K562 (cell line): ENCODE measurements around the gene TMEM184A. TPM values are rescaled to one million over a fixed set of nuclear protein-coding genes. Genes with fewer than 3 reads are reported as not detected.

ENCODE experiments used
- ARID1B ChIP-seq: fragments of 450-650 bp; IDR thresholded peaks from 2 replicates; pipeline ENCODE4 v1.6.1; 2016; ENCODE audit warnings: antibody characterized with exemption, mild to moderate bottlenecking, inconsistent platforms
- BHLHE40 ChIP-seq: IDR thresholded peaks from 2 replicates; pipeline ENCODE4 v1.6.1; 2011; ENCODE audit warnings: low read length, improper control_type of control experiment
- GATA2 ChIP-seq: sonication (generic); formaldehyde crosslinking; IDR thresholded peaks from 2 replicates; pipeline ENCODE4 v1.4.0; 2020; ENCODE audit warnings: mild to moderate bottlenecking, missing genetic modification reagents
- HINFP ChIP-seq: fragments of 450-650 bp; conservative IDR thresholded peaks from 2 replicates; pipeline ENCODE4 v1.6.1; 2016; ENCODE audit warnings: missing genetic modification characterization, low read depth, mild to moderate bottlenecking, control low read depth, missing compliant biosample characterization
- JUND ChIP-seq, 2 experiments: IDR thresholded peaks; 2 replicates in 1 of 2; 3 replicates in 1 of 2; pipeline ENCODE4 v1.6.1; 2011; ENCODE audit warnings: borderline replicate concordance in 2 of 2, low read depth in 2 of 2, low read length in 2 of 2, improper control_type of control experiment in 1 of 2, missing biosample characterization in 1 of 2, missing genetic modification characterization in 1 of 2, missing genetic modification reagents in 1 of 2
- NCOA1 ChIP-seq: fragments of 450-650 bp; IDR thresholded peaks from 2 replicates; pipeline ENCODE4 v1.6.1; 2016; ENCODE audit warnings: low read depth
- SOX6 ChIP-seq: fragments of 450-650 bp; IDR thresholded peaks from 2 replicates; pipeline ENCODE4 v1.6.1; 2014; ENCODE audit warnings: mild to moderate bottlenecking
- TARDBP ChIP-seq: fragments of 450-650 bp; IDR thresholded peaks from 2 replicates; pipeline ENCODE4 v1.6.1; 2016
- ZNF318 ChIP-seq, 2 experiments: fragments of 450-650 bp; IDR thresholded peaks; 2 replicates each; pipeline ENCODE4 v1.6.1; 2016; ENCODE audit warnings: mild to moderate bottlenecking in 2 of 2, borderline replicate concordance in 1 of 2, low read depth in 1 of 2, moderate library complexity in 1 of 2
- polyA plus RNA-seq, 8 experiments: library from polyadenylated mRNA; depleted of rRNA in 4 of 8; stranded (reverse) in 5 of 8; unstranded in 3 of 8; fragments of >200 nt; fragmentation: Nextera tagmentation in 2 of 8; fragmentation: Illumina TruSeq in 1 of 8; extraction: Ambion mirVana in 2 of 8; extraction: Trizol in 1 of 8; gene quantifications; 2 replicates each; pipeline versions ENCODE4 v1.2.1 to v1.2.3, GENCODE V29; 2011 to 2014; ENCODE audit warnings: inconsistent platforms in 1 of 8, missing spikeins in 1 of 8
- total RNA-seq, 7 experiments: library from RNA; depleted of rRNA in 6 of 7; stranded (reverse); fragments of >200 nt in 6 of 7; fragmentation: Illumina TruSeq in 2 of 7; extraction: Trizol in 2 of 7; gene quantifications; 2 replicates each; pipeline versions ENCODE4 v1.2.1 to v1.2.3, GENCODE V29; 2011 to 2021; ENCODE audit warnings: low replicate concordance in 1 of 7

TMEM184A gene
- total and polyA plus RNA-seq, 9 of the 15 experiments (the other 6 are each of a cell fraction or from before 2014, with no cell fraction given), result 0.10 to 0.18 (median 0.11) TPM; not detected in 6

- peak in 1 of 2 experiments; percentile 79; a peak in 2 of 4 replicates for TF ChIP-seq ZNF318 (IDR thresholded peaks at IDR 0.05; ENCODE audit: borderline replicate concordance in 1 of 2, low read depth in 1 of 2)
- TF ChIP-seq SOX6, result peak; percentile 92
- TF ChIP-seq GATA2 (CRISPR knock-in tag), result no peak
- peak; percentile 30; the same call in 1 of the 2 replicates for TF ChIP-seq ARID1B
- peak; percentile 53; the same call in 1 of the 2 replicates for TF ChIP-seq TARDBP
- TF ChIP-seq NCOA1, result peak; percentile 53; the same call in 1 of the 2 replicates
- TF ChIP-seq JUND (IDR thresholded peaks at IDR 0.05; ENCODE audit: borderline replicate concordance, low read depth, low read length), result peak; percentile 76; the same call in 1 of the 2 replicates
- TF ChIP-seq JUND (tag; IDR thresholded peaks at IDR 0.05; ENCODE audit: borderline replicate concordance, low read depth, low read length), result peak; percentile 37; the same call in 1 of the 3 replicates
- TF ChIP-seq HINFP (tag), result no peak
- peak; percentile 74 for TF ChIP-seq BHLHE40
These were observed 35.3 kb downstream of the TMEM184A start (continued) for GRCh38 chr7:1520539-1521234.
